HG03135 (cell line): ENCODE data around the gene HK3.

Experiments used
- ATAC-seq: cut with Tn5 transposase; IDR thresholded peaks from one replicate; pipeline ENCODE4 v1.9.1; 2021; ENCODE audit warnings: mild to moderate bottlenecking, moderate library complexity; ENCODE audit not compliant: unreplicated experiment

Gene HK3

GRCh38 chr5:176851380-176851779 lies 47.8 kb downstream of the HK3 start:
- ATAC-seq = no peak

- ATAC-seq = no peak
These were observed 48.5 kb downstream of the HK3 start for GRCh38 chr5:176850371-176851245.

- ATAC-seq = no peak
These were observed 49.4 kb downstream of the HK3 start for GRCh38 chr5:176849611-176850227.

- no peak for ATAC-seq
These were observed 50.5 kb downstream of the HK3 start for GRCh38 chr5:176848651-176849050.

GRCh38 chr5:176847726-176848290 lies 51.3 kb downstream of the HK3 start:
- ATAC-seq = no peak

GRCh38 chr5:176847148-176847547 lies 52.0 kb downstream of the HK3 start:
- ATAC-seq = no peak

GRCh38 chr5:176846335-176847140 lies 52.6 kb downstream of the HK3 start:
- ATAC-seq = no peak

- ATAC-seq = no peak
These were observed 53.8 kb downstream of the HK3 start for GRCh38 chr5:176845392-176845713.

GRCh38 chr5:176844706-176845391 lies 54.3 kb downstream of the HK3 start:
- ATAC-seq = no peak

GRCh38 chr5:176844281-176844680 lies 54.9 kb downstream of the HK3 start:
- no peak for ATAC-seq

GRCh38 chr5:176843673-176844072 lies 55.5 kb downstream of the HK3 start:
- ATAC-seq = no peak

GRCh38 chr5:176837707-176838115 lies 61.4 kb downstream of the HK3 start:
- no peak for ATAC-seq

- ATAC-seq = no peak
These were observed 62.1 kb downstream of the HK3 start for GRCh38 chr5:176836811-176837706.

GRCh38 chr5:176835918-176836317 lies 63.2 kb downstream of the HK3 start:
- ATAC-seq = no peak

- ATAC-seq = no peak
These were observed 65.9 kb downstream of the HK3 start for GRCh38 chr5:176833286-176833685.

GRCh38 chr5:176832162-176832561 lies 67.0 kb downstream of the HK3 start:
- no peak for ATAC-seq

- ATAC-seq = no peak
These were observed 67.7 kb downstream of the HK3 start for GRCh38 chr5:176831425-176831824.

GRCh38 chr5:176830995-176831423 lies 68.1 kb downstream of the HK3 start:
- ATAC-seq = no peak
